K562 (cell line): Measurements from ENCODE around the gene SLC66A3. TPM values are rescaled to one million over a fixed set of nuclear protein-coding genes. Genes with fewer than 3 reads are reported as not detected.
A peak's percentile ranks its signal among the peaks of the same experiment; 100 is the strongest.

Source experiments
- ATAC-seq: fragments of 200-7000 bp; cut with Tn5 transposase; 3 replicates; pipeline ENCODE4 v1.9.1; 2020; ENCODE audit warnings: moderate library complexity
- BruUV-seq: library from RNA; stranded (reverse); fragments of 400-500 nt; replicated peaks from 2 replicates; lab custom pipeline; 2021; lab: Mats Ljungman, UMichigan
- CTCF ChIA-PET: fragments of 300-600 bp; formaldehyde crosslinking; extraction: SDS; loops from one replicate; lab custom pipeline; 2021; ENCODE audit warnings: low intra/inter-chr PET ratio; lab: Yijun Ruan, JAX
- POLR2A ChIA-PET: fragments of 300-600, 350-650 bp; sonication (Branson Sonifier 250); formaldehyde crosslinking; extraction: SDS; loops from one replicate; lab custom pipeline; 2021; ENCODE audit warnings: antibody characterized with exemption, inconsistent platforms; lab: Yijun Ruan, JAX
- DNase-seq, 4 experiments: peaks; one replicate each; pipeline versions ENCODE4 v3.0.0 to v3.0.0-alpha.2; 2011 to 2018; ENCODE audit warnings: low spot score in 3 of 4, mixed read lengths in 3 of 4; ENCODE audit errors: extremely low read depth in 1 of 4
- FAIRE-seq: peaks from 2 replicates; lab custom pipeline; 2011; peaks lifted over from hg19 to GRCh38; lab: Jason Lieb, UNC
- H2AFZ ChIP-seq: 2 replicates; pipeline ENCODE4 v1.6.0; 2011; ENCODE audit warnings: low read depth, low read length, control low read depth, inconsistent platforms
- H3K27ac ChIP-seq: fragments of 200-600 bp; 3 replicates; pipeline ENCODE4 v1.8.0; 2011; ENCODE audit warnings: low read depth, mild to moderate bottlenecking, control low read depth, inconsistent platforms, low read length, moderate library complexity, mixed read lengths; ENCODE audit errors: extremely low read depth
- H3K27me3 ChIP-seq, 2 experiments: fragments of 300-600 bp in 1 of 2; 2 replicates in 1 of 2; 3 replicates in 1 of 2; pipeline versions ENCODE4 v1.6.0 to v1.8.0; 2011; ENCODE audit warnings: inconsistent platforms in 2 of 2, low read length in 2 of 2, mild to moderate bottlenecking in 1 of 2, mixed read lengths in 1 of 2, moderate library complexity in 1 of 2; ENCODE audit not compliant: control insufficient read depth in 2 of 2, insufficient read depth in 2 of 2
- H3K36me3 ChIP-seq: fragments of 300-600 bp; 3 replicates; pipeline ENCODE4 v1.8.0; 2011; ENCODE audit warnings: mild to moderate bottlenecking, low read length, inconsistent platforms; ENCODE audit not compliant: control insufficient read depth, insufficient read depth
- H3K4me1 ChIP-seq, 2 experiments: fragments of 200-600 bp in 1 of 2; replicated peaks in 1 of 2; 2 replicates in 1 of 2; 3 replicates in 1 of 2; pipeline versions ENCODE4 v1.5.1 to v1.8.0; 2011; ENCODE audit warnings: inconsistent platforms in 2 of 2, low read length in 2 of 2, mild to moderate bottlenecking in 1 of 2, mixed read lengths in 1 of 2, moderate library complexity in 1 of 2; ENCODE audit not compliant: control insufficient read depth in 2 of 2, insufficient read depth in 2 of 2
- H3K4me2 ChIP-seq: 2 replicates; pipeline ENCODE4 v1.6.1; 2011; ENCODE audit warnings: low read length, control low read depth, inconsistent platforms, mixed read lengths; ENCODE audit not compliant: insufficient read depth
- H3K4me3 ChIP-seq: fragments of 200-600 bp; sonication (generic), shearing (Covaris generic); 2 replicates; pipeline ENCODE4 v1.5.1; 2016; ENCODE audit warnings: control low read depth, inconsistent platforms
- H3K79me2 ChIP-seq: fragments of 200-600 bp; 3 replicates; pipeline ENCODE4 v1.8.0; 2011; ENCODE audit warnings: low read length, inconsistent platforms; ENCODE audit not compliant: control insufficient read depth, insufficient read depth
- H3K9ac ChIP-seq, 2 experiments: 2 replicates each; pipeline versions ENCODE4 v1.6.0 to v1.6.1; 2011; ENCODE audit warnings: low read depth in 2 of 2, low read length in 2 of 2, control low read depth in 1 of 2, inconsistent platforms in 1 of 2, mild to moderate bottlenecking in 1 of 2, mixed read lengths in 1 of 2; ENCODE audit not compliant: insufficient read depth in 1 of 2
- H3K9me1 ChIP-seq: one replicate; pipeline ENCODE4 v1.6.0; 2011; ENCODE audit warnings: inconsistent platforms, mild to moderate bottlenecking, low read length, moderate library complexity; ENCODE audit not compliant: control insufficient read depth, insufficient read depth
- H3K9me3 ChIP-seq: replicated peaks from 2 replicates; pipeline ENCODE4 v1.5.1; 2011; ENCODE audit warnings: low read depth, low read length, inconsistent platforms; ENCODE audit not compliant: control insufficient read depth, insufficient read depth
- H4K20me1 ChIP-seq: replicated peaks from 2 replicates; pipeline ENCODE4 v1.6.1; 2011; ENCODE audit warnings: low read length, inconsistent platforms, mixed read lengths; ENCODE audit not compliant: control insufficient read depth, insufficient read depth
- FOXA3 ChIP-seq, 2 experiments: fragments of 450-650 bp in 1 of 2; sonication (generic) in 1 of 2; formaldehyde crosslinking; IDR thresholded peaks in 1 of 2; conservative IDR thresholded peaks in 1 of 2; 2 replicates each; pipeline versions ENCODE4 v1.4.0 to v1.8.0; 2020 to 2022; ENCODE audit warnings: mild to moderate bottlenecking in 2 of 2, missing genetic modification reagents in 1 of 2
- WGBS: fragments of 100-300 bp; shearing (Covaris generic); methylation state at CpG from one replicate; pipeline ENCODE4 v1.1.6; 2016; ENCODE audit warnings: low coverage, mixed read lengths; ENCODE audit not compliant: insufficient coverage; ENCODE audit errors: missing lambda C conversion rate; 5-methylcytosine and 5-hydroxymethylcytosine counted together
- in situ Hi-C: fragments of 300-500 bp; cut with MboI; formaldehyde crosslinking; loops from 4 replicates; pipeline ENCODE4 v1.15.0; 2018; ENCODE audit warnings: inconsistent platforms, mixed read lengths
- intact Hi-C: fragments of 100-400 bp; cut with micrococcal nuclease; formaldehyde crosslinking; loops from 2 replicates; pipeline ENCODE4 v1.14.2; 2022
- polyA plus RNA-seq, 8 experiments: library from polyadenylated mRNA; depleted of rRNA in 4 of 8; stranded (reverse) in 5 of 8; unstranded in 3 of 8; fragments of >200 nt; fragmentation: Nextera tagmentation in 2 of 8; fragmentation: Illumina TruSeq in 1 of 8; extraction: Ambion mirVana in 2 of 8; extraction: Trizol in 1 of 8; gene quantifications; 2 replicates each; pipeline versions ENCODE4 v1.2.1 to v1.2.3, GENCODE V29; 2011 to 2014; ENCODE audit warnings: inconsistent platforms in 1 of 8, missing spikeins in 1 of 8
- total RNA-seq, 7 experiments: library from RNA; depleted of rRNA in 6 of 7; stranded (reverse); fragments of >200 nt in 6 of 7; fragmentation: Illumina TruSeq in 2 of 7; extraction: Trizol in 2 of 7; gene quantifications; 2 replicates each; pipeline versions ENCODE4 v1.2.1 to v1.2.3, GENCODE V29; 2011 to 2021; ENCODE audit warnings: low replicate concordance in 1 of 7
- TF ChIP-seq, protein P1 (sequence below): fragments of 450-650 bp; formaldehyde crosslinking; IDR thresholded peaks from 2 replicates; pipeline ENCODE4 v1.4.0; 2022; ENCODE audit warnings: missing genetic modification characterization

The SLC66A3 gene
- total and polyA plus RNA-seq, 9 of the 15 experiments (the other 6 are each of a cell fraction or from before 2014, with no cell fraction given) = 2.8 to 30.0 (median 9.1) TPM

DNA sequence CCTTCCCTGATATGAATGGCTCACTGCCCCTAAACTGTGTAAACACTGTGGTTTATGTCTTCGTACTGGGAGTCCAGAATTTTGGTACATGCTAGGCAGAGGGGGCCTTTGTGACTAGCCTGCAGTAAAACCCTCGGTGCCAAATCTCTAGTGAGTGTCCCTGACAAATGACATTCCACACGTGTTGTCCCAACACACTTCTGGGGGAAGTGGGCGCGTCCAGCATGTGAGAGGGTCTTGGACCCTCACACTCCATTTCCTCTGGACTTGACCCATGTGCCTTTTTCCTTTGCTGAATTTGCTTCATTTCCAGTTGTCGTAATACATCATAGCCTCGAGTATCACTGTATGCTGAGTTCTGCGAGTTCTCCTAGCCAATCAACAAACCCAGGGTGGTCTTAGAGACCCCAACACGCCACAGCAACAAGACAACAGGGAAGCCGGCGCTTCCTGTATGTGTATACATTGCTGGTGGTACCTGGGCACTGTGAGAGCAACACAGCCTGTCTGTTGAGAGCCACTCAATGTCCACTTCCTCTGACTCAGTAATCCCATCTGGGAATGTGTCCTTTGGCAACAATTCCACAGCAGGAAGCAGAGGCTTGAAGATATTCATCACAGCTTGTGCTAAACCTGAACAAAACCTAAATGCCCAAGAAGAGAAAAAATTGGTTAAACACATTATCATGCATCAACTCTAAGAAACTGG lies 26.9 kb upstream of the SLC66A3 start:
- Histone ChIP-seq H3K9ac (no peak overlapping the region), H3K27ac (no peak overlapping the region), H3K9me1 (no peaks in the 10 kb centered on the region), H2AFZ (no peak overlapping the region), H3K36me3 (no peaks in the 10 kb centered on the region), H3K79me2 (no peaks in the 10 kb centered on the region), H3K9me3 (no peaks in the 10 kb centered on the region), H4K20me1 (no peaks in the 10 kb centered on the region; the same call in 1 of the 2 replicates), H3K27me3 (peaks cover 3 to 39% of the 10 kb centered on the region in 2 experiments; a peak in 3 of 5 replicates), H3K4me3 (no peak overlapping the region), H3K4me1 (peaks cover 16 to 32% of the 10 kb centered on the region in 2 experiments; a peak in 4 of 5 replicates), H3K4me2 (no peak overlapping the region)
- DNase-seq (no peak), FAIRE-seq (no peak), ATAC-seq (no peak)
- peak in 1 of 2 experiments; percentile 25; a peak in 1 of 4 replicates for TF ChIP-seq FOXA3 (CRISPR knock-in tag; conservative IDR thresholded peaks at IDR 0.05 in 1 of 2, IDR thresholded peaks at IDR 0.05 in 1 of 2)
- TF ChIP-seq, protein P1, sequence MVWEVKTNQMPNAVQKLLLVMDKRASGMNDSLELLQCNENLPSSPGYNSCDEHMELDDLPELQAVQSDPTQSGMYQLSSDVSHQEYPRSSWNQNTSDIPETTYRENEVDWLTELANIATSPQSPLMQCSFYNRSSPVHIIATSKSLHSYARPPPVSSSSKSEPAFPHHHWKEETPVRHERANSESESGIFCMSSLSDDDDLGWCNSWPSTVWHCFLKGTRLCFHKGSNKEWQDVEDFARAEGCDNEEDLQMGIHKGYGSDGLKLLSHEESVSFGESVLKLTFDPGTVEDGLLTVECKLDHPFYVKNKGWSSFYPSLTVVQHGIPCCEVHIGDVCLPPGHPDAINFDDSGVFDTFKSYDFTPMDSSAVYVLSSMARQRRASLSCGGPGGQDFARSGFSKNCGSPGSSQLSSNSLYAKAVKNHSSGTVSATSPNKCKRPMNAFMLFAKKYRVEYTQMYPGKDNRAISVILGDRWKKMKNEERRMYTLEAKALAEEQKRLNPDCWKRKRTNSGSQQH (CRISPR knock-in tag) = no peak
- intact Hi-C loops (loop anchor here (5.0 to 10.0 kb wide), 2 partner anchors 56 to 154 kb away; no protein-coding TSS in a partner anchor), in situ Hi-C loops (loop anchor here (25.0 kb wide), 1 partner anchor 284 kb away; no protein-coding TSS in a partner anchor)
- WGBS = 25% methylated on average over 11 of the region's 11 CpGs
- POLR2A ChIA-PET = no interaction called here
- CTCF ChIA-PET = no interaction called here
- BruUV-seq = no TSS peak
